Left lobe of liver (tissue), 2 donors: Measurements from ENCODE around the gene ATP2B2. TPM values are rescaled to one million over a fixed set of nuclear protein-coding genes. Genes with fewer than 3 reads are reported as not detected.

Experiments
- ATAC-seq: fragments of 200-7000 bp; cut with Tn5 transposase; one replicate; pipeline ENCODE4 v1.9.1; 2020; ENCODE audit warnings: mild to moderate bottlenecking, moderate library complexity
- DNase-seq: peaks from one replicate; pipeline ENCODE4 v3.0.0-alpha.2; 2020; ENCODE audit warnings: low spot score
- total RNA-seq: library from RNA; stranded (reverse); gene quantifications from one replicate; pipeline ENCODE4 v1.2.1, GENCODE V29; 2021
- donor health status: DM: no; HTN: no; CAD: no; lungs with moderate emphysema.
- donor health status: DM: no; HTN: yes; CAD: no.

The ATP2B2 gene
- total RNA-seq, 1 donor from 2014 or later, result 37.9 TPM

GRCh38 chr3:10496121-10496863 lies 9.1 kb downstream of the ATP2B2 start:
- ATAC-seq (peak; percentile 80), DNase-seq (peak; percentile 64)

- ATAC-seq (no peak), DNase-seq (no peak)
Observed at GRCh38 chr3:10495614-10496013, 9.8 kb downstream of the ATP2B2 start.

DNA sequence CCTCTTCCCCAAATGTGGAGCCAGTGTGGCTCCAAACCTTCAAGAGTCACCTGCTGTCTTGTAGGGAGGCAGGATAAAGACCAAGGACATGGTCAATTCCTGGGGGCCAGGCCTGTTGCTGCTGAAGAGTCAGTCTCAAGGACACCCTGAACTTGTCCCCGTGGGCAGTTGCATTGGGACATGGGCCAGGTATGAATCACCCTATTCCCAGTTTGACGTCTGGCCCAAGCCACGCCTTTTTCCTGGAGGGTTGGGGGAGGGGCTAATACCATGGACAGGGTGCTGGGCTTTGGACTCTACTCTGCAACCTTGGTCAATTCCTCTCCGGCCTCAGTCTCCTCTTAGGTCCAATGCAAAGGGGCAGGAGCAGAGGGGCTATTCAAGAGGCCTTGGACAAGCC lies 10.4 kb downstream of the ATP2B2 start:
- ATAC-seq (peak; percentile 62), DNase-seq (peak; percentile 84)

GRCh38 chr3:10494180-10494579 lies 11.2 kb downstream of the ATP2B2 start:
- ATAC-seq (no peak), DNase-seq (no peak)

GRCh38 chr3:10493202-10493589 lies 12.2 kb downstream of the ATP2B2 start:
- ATAC-seq, result no peak

GRCh38 chr3:10492364-10493201 lies 12.8 kb downstream of the ATP2B2 start:
- ATAC-seq, result peak; percentile 31
- DNase-seq, result peak; percentile 53

More at GRCh38 chr3:10493202-10493589, 12.2 kb downstream of the ATP2B2 start:
- no peak for DNase-seq

DNA sequence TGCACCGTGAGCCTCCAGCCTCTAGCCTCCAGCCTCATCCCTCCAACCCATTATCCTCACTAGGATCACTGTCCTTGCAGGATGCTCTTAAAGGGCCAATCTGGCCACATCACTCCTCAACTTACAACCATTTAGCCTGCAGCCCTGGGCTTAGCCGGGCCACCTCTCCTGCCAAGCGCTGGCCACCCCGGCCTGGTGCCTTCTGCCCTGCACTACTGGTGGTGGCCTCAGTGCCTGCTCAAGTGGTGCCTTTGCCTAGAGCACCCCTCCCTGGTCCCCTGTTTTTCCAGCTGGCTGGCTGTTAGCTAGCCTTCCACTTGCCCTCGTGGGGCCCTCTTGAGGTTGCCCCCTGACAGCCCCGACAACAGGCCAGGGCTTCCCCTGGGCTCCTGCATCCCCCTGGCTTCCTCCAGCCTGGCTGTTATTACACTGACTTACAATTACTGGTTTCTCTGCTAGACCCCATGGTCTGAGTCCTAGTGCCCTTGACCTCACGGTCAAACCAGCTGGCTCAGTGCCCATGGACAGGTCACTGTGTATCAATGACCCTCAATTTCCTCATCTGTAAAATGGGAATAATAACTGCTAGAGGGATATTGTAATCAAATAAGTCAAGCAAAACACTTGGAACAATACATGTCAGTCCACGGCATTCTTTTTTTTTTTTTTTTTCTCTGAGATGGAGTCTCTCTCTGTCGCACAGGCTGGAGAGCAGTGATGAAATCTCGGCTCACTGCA lies 15.5 kb downstream of the ATP2B2 start:
- no peak for DNase-seq
- no peak for ATAC-seq

- ATAC-seq, result no peak
- DNase-seq, result no peak
Observed at GRCh38 chr3:10487988-10488633, 17.3 kb downstream of the ATP2B2 start.

DNA sequence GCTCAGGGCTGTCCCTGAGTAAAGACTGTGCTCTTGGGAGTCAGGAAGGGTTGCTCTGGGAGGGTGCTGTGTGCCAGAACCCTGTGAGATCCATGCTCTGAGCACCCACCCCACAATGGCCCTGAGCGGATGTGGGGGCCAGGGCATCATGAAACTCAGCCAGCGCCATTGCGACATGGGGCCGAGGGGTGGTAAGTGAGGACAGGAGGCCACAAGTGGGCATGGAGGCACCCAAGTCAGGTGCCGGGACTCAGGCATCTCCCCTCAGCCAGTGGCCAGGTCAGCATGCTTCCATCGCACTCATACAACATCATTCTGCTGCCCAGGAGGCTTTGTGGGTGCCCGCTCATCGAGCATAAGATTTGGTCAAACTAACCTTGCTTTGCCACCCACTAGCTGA lies 19.6 kb downstream of the ATP2B2 start:
- DNase-seq (no peak), ATAC-seq (no peak)

GRCh38 chr3:10485380-10485779 lies 20.0 kb downstream of the ATP2B2 start:
- ATAC-seq (no peak), DNase-seq (no peak)

DNA sequence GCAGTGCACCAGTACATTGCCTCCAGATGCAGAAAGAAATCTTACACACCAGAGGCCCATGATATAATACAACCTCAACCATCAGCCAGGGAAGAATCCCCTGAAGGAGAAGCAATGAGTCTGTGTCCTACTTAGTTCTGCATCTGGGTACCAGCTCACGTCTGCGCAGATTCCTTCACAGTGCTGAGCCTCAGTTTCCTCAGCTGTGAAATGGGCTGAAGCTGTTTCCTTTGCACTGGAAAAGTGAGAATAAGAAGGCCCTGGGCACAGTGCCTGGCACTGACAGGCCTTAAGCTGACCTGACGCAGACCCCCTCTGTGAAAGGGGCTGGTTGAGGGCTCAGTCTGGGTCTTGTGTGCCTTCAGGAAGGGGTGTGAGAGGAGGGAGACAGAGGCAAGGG lies 20.7 kb downstream of the ATP2B2 start:
- ATAC-seq (no peak), DNase-seq (no peak)

DNA sequence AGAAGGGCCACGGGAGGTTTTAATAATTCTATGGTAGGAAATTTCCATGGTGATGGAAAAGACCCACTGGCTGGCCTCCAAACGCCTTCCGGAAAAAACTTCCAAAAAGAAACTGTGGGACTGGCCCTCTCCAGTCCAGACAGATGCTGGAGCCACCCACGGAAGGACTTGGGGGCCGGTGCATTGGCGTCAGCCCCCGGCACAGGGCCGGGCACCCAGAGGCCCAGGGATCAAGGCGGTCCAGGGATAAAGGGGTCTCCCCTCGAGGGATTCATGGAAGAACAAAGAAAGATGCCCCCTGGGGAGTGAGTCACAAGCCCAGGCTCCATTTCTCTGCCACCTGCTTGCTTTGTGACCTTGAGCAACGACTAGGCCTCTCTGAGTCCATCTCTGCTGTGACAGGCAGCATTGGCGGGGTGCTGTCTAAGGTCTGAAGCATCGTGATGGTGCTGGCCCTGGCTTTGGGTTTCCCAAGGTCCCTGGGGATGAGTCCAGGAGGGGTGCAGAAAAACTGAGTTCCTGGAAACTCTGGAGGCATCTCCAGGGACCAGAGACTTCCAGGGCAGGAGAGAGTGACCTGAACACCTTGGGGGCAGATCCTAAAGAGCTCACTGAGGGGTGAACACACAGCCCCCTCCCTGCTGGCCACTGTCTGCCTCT lies 21.6 kb downstream of the ATP2B2 start:
- DNase-seq (no peak), ATAC-seq (no peak)

- DNase-seq, result no peak
- no peak for ATAC-seq
Observed at GRCh38 chr3:10483364-10483675, 22.1 kb downstream of the ATP2B2 start.

DNA sequence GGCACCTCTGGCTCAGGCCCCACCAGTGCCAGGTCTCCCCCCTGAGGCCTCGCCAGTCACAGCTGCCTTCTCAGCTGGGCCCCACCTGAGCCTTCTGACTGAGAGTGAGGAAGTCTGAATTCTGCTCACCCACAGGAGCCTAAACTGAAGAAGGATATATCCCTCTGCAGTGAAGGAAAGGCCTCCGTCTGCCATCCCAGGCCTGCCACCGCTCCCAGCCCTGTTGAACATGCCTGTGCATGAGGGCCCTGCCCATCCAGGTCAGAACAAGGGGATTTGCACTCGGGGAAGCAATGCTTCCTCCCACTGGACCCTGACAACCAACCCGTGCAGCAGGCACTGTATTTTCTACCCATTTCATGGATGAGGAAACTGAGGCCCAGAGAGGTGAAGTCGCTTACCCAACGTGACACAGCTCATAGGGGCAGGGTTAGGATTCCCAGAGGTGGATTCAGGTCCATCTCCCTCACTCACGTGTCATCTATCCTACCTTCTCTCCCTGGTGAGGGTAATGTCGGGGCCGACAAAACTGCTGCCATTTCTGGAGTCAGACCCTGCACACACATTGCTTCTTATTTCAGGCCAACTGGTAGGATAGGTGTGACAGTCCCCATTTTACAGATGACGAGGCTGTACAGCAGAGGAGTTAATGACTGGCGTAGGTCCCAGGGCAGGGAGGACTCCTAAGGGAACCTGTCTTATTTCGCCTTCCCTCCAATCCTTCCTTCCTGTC lies 22.6 kb downstream of the ATP2B2 start:
- ATAC-seq (no peak), DNase-seq (no peak)

DNA sequence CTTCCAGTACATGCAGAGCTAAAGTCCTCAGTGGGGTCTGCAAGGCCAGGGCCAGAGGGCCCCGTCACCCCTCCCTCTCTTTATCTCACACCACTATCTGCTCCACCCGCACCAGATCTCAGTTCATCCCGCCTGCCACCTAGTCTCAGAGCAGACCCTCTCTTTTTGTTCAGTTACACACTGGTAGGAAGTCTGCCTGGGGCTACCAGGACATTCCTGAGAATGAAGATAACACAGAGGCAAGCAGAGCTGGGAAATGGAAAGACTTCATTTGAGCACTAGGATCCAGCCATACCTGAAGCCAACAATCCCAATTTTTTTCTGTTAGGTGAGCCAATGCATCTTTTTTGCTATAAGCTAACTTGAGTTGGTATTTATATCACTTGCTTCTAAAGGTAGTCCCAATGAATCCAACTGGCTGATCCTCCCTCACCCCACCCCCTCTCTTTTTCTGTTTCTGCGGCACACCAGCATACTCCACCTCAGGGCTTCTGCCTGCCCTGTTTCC lies 24.5 kb downstream of the ATP2B2 start:
- ATAC-seq, result no peak

GRCh38 chr3:10479311-10479710 lies 26.1 kb downstream of the ATP2B2 start:
- ATAC-seq, result peak; percentile 64

More for the DNA sequence above, 24.5 kb downstream of the ATP2B2 start:
- DNase-seq, result no peak

DNA sequence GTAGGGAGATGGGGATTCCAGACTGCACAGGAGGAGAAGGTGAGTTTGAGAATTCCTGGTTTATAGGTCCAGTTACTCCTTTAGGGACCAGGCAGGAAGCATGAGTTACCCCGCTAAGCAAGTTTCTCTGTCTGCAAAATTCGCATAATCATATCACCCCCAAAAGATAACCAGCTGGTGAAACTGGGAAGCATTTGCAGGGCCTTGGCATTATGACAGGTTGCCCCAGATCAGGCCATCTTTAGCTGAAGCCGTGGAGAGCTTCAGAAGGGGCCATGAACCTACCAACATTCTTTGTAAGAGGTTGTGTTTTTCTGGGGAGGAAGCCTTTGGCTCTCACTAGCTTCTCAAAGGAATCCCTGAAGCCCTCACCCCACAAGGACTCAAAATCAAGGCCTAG lies 29.4 kb downstream of the ATP2B2 start:
- DNase-seq (no peak), ATAC-seq (no peak)

More at GRCh38 chr3:10479311-10479710, 26.1 kb downstream of the ATP2B2 start:
- no peak for DNase-seq

- no peak for DNase-seq
- ATAC-seq, result no peak
Observed at GRCh38 chr3:10474847-10475246, 30.5 kb downstream of the ATP2B2 start.

GRCh38 chr3:10474275-10474646 lies 31.1 kb downstream of the ATP2B2 start:
- no peak for DNase-seq
- ATAC-seq, result peak; percentile 52
